Umbilical cord (tissue), 2 donors: ENCODE measurements around the gene OR52H1. TPM values are rescaled to one million over a fixed set of nuclear protein-coding genes. Genes with fewer than 3 reads are reported as not detected.
"Not testable (repeated sequence)": the region's sequence is repeated elsewhere in the genome, so short reads cannot be mapped to it uniquely, and the experiment has no call there.

Experiments used
- DNase-seq: peaks from one replicate; pipeline ENCODE4 v3.0.0-alpha.2; 2015; ENCODE audit warnings: low spot score
- total RNA-seq: library from RNA; depleted of rRNA; stranded (reverse); fragments of >200 nt; gene quantifications from one replicate; pipeline ENCODE4 v1.2.3, GENCODE V29; 2014; ENCODE audit warnings: low replicate concordance; ENCODE audit not compliant: insufficient read depth

The OR52H1 gene
- 1.7 TPM for total RNA-seq

- no peak for DNase-seq
Observed at GRCh38 chr11:5548440-5548839, at the start of gene OR52H1. Gene OR52H1 (minus strand): TSS chr11:5548540. CDS start chr11:5545505, 3,035 bp downstream.

- DNase-seq: peak; percentile 56
Observed at GRCh38 chr11:5597953-5598352, 49.6 kb upstream of the OR52H1 start.

GRCh38 chr11:5596607-5597201 is 48.4 kb upstream of the OR52H1 start, which contains the start of gene TRIM6:
Gene TRIM6 (plus strand): TSS chr11:5596637. CDS start chr11:5596898, 261 bp downstream.
- peak; percentile 87 for DNase-seq

- DNase-seq: no peak
Observed at GRCh38 chr11:5593146-5593545, 44.8 kb upstream of the OR52H1 start.

- DNase-seq: no peak
Observed at GRCh38 chr11:5592615-5593014, 44.3 kb upstream of the OR52H1 start.

- DNase-seq: no peak
Observed at GRCh38 chr11:5591613-5592012, 43.3 kb upstream of the OR52H1 start.

- DNase-seq: not testable (repeated sequence)
Observed at GRCh38 chr11:5589906-5590305, 41.6 kb upstream of the OR52H1 start.

GRCh38 chr11:5584458-5584857 is 36.1 kb upstream of the OR52H1 start:
- DNase-seq: not testable (repeated sequence)

GRCh38 chr11:5581014-5581413 is 32.7 kb upstream of the OR52H1 start:
- no peak for DNase-seq

- peak; percentile 3 for DNase-seq
Observed at GRCh38 chr11:5580577-5580976, 32.2 kb upstream of the OR52H1 start, which contains the start of gene OR52B6. Gene OR52B6 (plus strand): TSS chr11:5580877. CDS start chr11:5580877, 0 bp downstream.

GRCh38 chr11:5577101-5577500 is 28.8 kb upstream of the OR52H1 start:
- no peak for DNase-seq

- DNase-seq: no peak
Observed at GRCh38 chr11:5575152-5575551, 26.8 kb upstream of the OR52H1 start.

- no peak for DNase-seq
Observed at GRCh38 chr11:5574654-5575053, 26.3 kb upstream of the OR52H1 start.

- DNase-seq: no peak
Observed at GRCh38 chr11:5564259-5565019, 16.1 kb upstream of the OR52H1 start.

GRCh38 chr11:5557751-5558150 is 9.4 kb upstream of the OR52H1 start:
- DNase-seq: no peak

- no peak for DNase-seq
Observed at GRCh38 chr11:5556596-5557188, 8.4 kb upstream of the OR52H1 start.

GRCh38 chr11:5553343-5553742 is 5.0 kb upstream of the OR52H1 start:
- peak; percentile 4 for DNase-seq

- DNase-seq: no peak
Observed at GRCh38 chr11:5550440-5551095, 2.2 kb upstream of the OR52H1 start.

- no peak for DNase-seq
Observed at GRCh38 chr11:5547982-5548381, 358 bp downstream of the OR52H1 start.

- no peak for DNase-seq
Observed at GRCh38 chr11:5546457-5546856, 1.9 kb downstream of the OR52H1 start.

- DNase-seq: peak; percentile 2
Observed at GRCh38 chr11:5541427-5541826, 6.9 kb downstream of the OR52H1 start.

- no peak for DNase-seq
Observed at GRCh38 chr11:5536482-5536881, 11.9 kb downstream of the OR52H1 start.
